GM21786 (cell line): ENCODE measurements around the gene LRRC56.

Source experiments
- ATAC-seq: cut with Tn5 transposase; IDR thresholded peaks from one replicate; pipeline ENCODE4 v1.9.1; 2021; ENCODE audit not compliant: unreplicated experiment

The LRRC56 gene

DNA sequence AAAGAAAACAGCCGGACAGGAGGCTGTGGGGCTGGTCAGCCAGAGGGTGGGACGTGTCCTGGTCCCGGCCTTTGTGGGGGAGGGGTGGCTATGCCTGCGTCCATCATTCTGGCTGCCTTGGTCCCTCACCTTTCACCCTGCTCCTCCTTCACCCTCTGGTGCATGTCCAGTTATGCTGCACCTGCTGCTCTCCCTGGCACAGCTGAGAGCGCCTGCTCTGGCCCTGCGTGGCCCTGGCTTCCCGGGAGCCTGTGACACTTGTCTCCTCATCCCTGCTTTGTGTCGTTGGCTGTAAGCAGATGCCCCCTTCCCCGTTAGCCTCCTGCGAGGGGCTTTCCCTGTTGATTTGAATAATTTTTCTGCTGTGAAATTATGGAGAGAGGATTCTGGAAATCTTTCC lies 55.6 kb downstream of the LRRC56 start:
- ATAC-seq, result no peak

DNA sequence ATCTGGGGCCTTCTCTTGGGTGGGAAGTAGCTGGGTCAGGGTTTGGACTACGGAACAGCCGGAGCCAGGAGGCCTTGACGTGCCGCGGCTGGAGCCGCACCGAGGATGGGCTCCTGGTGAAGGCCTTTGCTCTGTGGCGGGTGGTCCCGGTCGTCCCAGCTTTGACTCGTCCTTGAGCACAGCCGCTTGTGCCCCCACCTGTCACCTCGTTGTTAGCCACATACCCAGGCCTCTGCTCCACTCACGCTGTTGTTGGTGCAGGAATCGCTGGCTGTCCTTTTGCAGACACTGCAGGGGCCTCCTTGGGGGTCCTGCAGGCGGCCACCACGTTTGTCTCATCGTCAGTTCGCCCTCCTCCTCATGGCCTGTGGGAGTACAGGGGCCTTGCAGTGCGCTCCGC lies 56.0 kb downstream of the LRRC56 start:
- ATAC-seq, result no peak

DNA sequence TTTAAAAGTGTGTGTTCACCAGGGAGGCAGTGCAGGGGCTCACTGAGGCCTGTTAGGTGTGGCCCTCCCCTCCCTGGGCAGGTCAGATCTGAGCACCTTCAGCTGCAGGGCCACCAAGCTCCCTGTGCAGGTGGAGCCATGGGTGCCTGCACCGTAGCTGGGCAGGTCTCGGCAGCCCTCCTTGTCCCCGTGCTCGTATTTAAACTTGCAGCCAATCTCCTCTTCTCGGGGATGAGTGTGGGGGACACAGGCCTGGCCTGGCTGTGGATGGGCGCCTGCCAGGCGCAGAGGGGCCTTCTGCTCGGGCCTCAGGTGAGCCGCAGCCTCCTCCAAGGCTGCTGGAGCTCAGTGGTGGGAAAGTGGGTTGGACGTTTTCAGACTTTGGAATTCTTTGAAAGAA lies 58.1 kb downstream of the LRRC56 start:
- no peak for ATAC-seq

DNA sequence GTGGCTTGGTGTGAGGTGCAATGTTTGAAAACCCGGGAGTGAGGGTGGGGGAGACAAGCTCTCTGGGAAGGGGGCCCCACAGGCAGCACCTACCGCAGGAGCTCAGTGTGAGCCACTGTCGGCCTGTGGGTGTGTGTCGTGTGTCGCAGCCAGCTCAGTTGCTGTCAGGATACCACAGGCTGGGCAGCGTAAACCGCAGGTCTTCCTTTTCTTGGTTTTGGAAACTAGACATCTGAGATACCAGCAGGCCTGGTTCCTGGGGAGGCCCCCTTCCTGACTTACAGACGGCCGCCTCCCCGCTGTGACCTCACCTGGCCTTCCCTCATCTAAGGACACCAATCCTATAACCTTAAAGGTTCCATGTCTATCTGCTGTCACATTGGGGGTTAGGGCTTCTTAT lies 59.0 kb downstream of the LRRC56 start:
- ATAC-seq, result no peak

DNA sequence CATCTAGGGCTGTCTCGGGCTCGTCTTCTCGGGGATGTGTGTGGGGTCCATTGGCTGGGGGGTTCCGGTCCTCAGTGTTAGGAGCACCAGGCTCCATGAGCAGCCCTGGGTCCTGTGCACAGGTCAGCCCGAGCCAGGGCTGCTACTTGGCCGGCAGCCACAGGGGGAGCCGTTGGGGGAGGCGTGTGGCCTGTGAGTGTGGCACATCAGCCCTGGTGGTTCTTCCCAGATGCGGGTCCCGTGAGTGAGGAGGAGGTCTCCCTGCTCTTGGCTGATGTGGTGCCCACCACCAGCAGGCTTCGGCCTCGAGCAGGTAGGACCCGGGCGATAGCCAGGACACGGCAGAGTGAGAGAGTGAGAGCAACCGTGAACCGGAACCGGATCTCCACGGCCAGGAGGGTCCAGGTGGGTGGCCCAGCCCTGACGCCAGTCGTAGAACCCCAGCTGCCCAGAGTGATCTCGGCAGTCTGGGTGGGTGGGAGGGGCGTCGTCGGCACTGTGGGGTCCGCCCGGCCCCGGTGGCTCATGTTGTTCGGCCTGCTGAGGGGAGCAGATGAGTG lies 59.9 kb downstream of the LRRC56 start:
- ATAC-seq, result no peak

DNA sequence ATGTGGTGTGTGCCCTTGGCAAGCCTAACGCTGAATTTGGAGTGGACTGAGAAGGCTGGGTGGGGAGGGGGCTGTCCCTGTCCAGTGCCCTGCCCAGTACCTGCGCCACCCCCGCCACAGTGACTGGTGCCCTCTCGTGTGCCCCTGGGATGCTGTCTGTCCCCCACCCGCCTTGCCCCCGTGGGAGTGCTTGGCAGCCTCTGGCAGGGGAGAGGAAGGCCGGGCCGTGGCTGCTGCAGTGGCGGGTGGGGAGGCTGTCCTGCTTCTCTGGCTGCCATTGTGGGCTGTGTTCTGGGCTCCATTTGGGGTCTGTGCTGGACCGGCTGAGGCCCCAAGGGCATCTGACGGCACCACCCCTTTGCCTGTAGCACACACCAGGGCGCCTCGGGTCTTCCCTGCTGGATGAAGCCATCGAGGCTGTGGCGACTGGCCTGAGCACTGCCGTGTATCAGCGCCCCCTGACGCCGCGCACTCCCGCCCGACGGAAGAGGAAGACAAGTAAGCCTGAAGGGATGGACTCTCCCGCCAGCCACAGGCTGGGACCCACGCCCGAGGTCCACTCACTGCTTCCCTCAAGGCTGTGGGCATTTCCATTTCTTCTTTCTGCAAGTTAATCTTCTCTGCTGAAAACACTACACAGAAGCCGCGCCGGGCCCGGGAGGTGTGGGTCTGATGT lies 60.8 kb downstream of the LRRC56 start:
- ATAC-seq, result no peak

DNA sequence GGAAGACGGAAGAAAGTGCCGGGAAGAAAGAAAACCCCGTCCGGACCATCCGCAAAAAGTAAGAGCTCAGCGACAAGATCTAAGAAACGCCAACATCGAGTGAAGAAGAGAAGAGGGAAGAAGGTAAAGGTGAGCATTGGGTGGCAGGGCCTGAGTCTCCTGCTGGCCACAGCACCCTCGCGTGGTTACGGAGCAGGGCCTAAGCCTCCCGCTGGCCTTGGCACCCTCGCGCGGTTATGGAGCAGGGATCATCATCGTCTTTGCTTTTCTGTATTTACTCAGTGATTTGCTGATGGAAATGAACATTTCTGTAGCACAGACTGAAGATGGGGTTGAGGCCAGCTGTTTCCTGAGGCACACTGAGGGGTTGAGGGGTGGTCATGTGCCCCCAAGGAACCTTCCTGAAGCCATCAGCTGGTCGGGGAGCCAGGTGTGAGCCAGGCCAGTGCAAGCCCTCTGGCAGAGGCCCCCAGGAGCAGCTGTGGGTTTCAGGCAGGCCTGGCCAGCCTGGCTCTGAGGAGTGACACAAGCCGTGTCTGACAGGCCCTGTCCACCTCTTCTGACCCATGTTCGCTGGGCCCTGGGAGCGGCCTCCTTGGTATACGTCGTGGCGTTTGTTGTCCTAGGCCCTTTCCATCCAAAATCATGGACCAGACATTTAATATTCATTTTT lies 64.4 kb downstream of the LRRC56 start:
- ATAC-seq, result no peak

DNA sequence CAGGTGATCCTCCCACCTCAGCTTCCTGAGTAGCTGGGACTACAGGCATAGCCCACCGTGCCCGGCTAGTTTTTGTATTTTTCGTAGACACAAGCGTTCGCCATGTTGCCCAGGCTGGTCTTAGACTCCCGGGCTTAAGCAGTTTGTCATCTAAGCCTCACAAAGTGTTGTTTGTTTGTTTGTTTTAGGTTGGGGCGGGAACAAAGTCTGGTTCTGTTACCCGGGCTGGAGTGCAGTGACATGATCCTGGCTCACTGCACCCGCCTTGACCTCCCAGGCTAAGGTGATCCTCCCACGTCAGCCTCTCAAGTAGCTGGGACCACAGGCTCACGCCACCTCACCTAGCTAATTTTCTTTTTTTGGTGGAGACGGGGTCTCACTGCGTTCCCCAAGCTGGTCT lies 65.8 kb downstream of the LRRC56 start:
- ATAC-seq, result no peak
